Fibroblast of lung (primary cell): ENCODE data around the gene BRINP2.

ENCODE experiments used
- CTCF ChIP-seq, 2 donors: IDR thresholded peaks in 1 of 2; conservative IDR thresholded peaks in 1 of 2; 1 replicate in 1 of 2; 2 replicates in 1 of 2; pipeline ENCODE4 v1.5.1; 2011 to 2012; ENCODE audit warnings: low read length in 2 of 2, control low read depth in 1 of 2, inconsistent platforms in 1 of 2, low read depth in 1 of 2, mild to moderate bottlenecking in 1 of 2
- EZH2 ChIP-seq: IDR thresholded peaks from 2 replicates; pipeline ENCODE4 v1.5.1; 2012; ENCODE audit warnings: low read length, control low read depth, mild to moderate bottlenecking; ENCODE audit errors: missing control alignments

GRCh38 chr1:177238967-177239366 is 68.2 kb downstream of the BRINP2 start:
- TF ChIP-seq CTCF (conservative IDR thresholded peaks at IDR 0.05 in 1 of 2, IDR thresholded peaks at IDR 0.05 in 1 of 2; ENCODE audit: low read depth in 1 of 2, low read length in 2 of 2) (no peak), EZH2 (no peak)
